ENCODE data around the gene OSBPL3.
A peak's percentile ranks its signal among the peaks of the same experiment; 100 is the strongest.

The OSBPL3 gene

GRCh38 chr7:24888653-24889052, 91.3 kb downstream of the OSBPL3 start:
- DNase-seq: no peak

- no peak for DNase-seq
Measured at GRCh38 chr7:24885716-24886115, 94.3 kb downstream of the OSBPL3 start.

- no peak for DNase-seq
Measured at GRCh38 chr7:24885305-24885704, 94.7 kb downstream of the OSBPL3 start.

GRCh38 chr7:24884401-24884800, 95.6 kb downstream of the OSBPL3 start:
- no peak for DNase-seq

- no peak for DNase-seq
Measured at GRCh38 chr7:24883622-24884013, 96.4 kb downstream of the OSBPL3 start.

- no peak for DNase-seq
Measured at GRCh38 chr7:24882989-24883621, 96.9 kb downstream of the OSBPL3 start.

GRCh38 chr7:24881623-24882022, 98.4 kb downstream of the OSBPL3 start:
- DNase-seq: no peak

GRCh38 chr7:24880886-24881285, 99.1 kb downstream of the OSBPL3 start:
- DNase-seq: no peak

- DNase-seq: no peak
Measured at GRCh38 chr7:24879291-24879690, 100.7 kb downstream of the OSBPL3 start.

GRCh38 chr7:24877790-24878311, 102.1 kb downstream of the OSBPL3 start:
- DNase-seq: peak; percentile 9

GRCh38 chr7:24874791-24875190, 105.2 kb downstream of the OSBPL3 start:
- no peak for DNase-seq

- no peak for DNase-seq
Measured at GRCh38 chr7:24873944-24874343, 106.0 kb downstream of the OSBPL3 start.

GRCh38 chr7:24871770-24872169, 108.2 kb downstream of the OSBPL3 start:
- no peak for DNase-seq

- no peak for DNase-seq
Measured at GRCh38 chr7:24870766-24871165, 109.2 kb downstream of the OSBPL3 start.

- DNase-seq: no peak
Measured at GRCh38 chr7:24869572-24869971, 110.4 kb downstream of the OSBPL3 start.

- no peak for DNase-seq
Measured at GRCh38 chr7:24868741-24869140, 111.2 kb downstream of the OSBPL3 start.

GRCh38 chr7:24866004-24866615, 113.9 kb downstream of the OSBPL3 start:
- DNase-seq: no peak

- no peak for DNase-seq
Measured at GRCh38 chr7:24864214-24864817, 115.7 kb downstream of the OSBPL3 start.

- no peak for DNase-seq
Measured at GRCh38 chr7:24863626-24864025, 116.4 kb downstream of the OSBPL3 start.

GRCh38 chr7:24862461-24862860, 117.5 kb downstream of the OSBPL3 start:
- DNase-seq: no peak

GRCh38 chr7:24861336-24861735, 118.6 kb downstream of the OSBPL3 start:
- DNase-seq: no peak

- DNase-seq: no peak
Measured at GRCh38 chr7:24860611-24861010, 119.4 kb downstream of the OSBPL3 start.

- no peak for DNase-seq
Measured at GRCh38 chr7:24858108-24858977, 121.6 kb downstream of the OSBPL3 start.
